OCI-M1 (cell line): Measurements from ENCODE around the gene CST7.
"Not testable (repeated sequence)": the region's sequence is repeated elsewhere in the genome, so short reads cannot be mapped to it uniquely, and the experiment has no call there.

Experiments used
- DNase-seq: peaks from one replicate; lab custom pipeline; 2025; lab: John Stamatoyannopoulos, UW

CST7 gene

GRCh38 chr20:24929867-24930723, 19.0 kb upstream of the CST7 start:
- DNase-seq, result not testable (repeated sequence)

GRCh38 chr20:24930724-24931688, 18.1 kb upstream of the CST7 start:
- DNase-seq, result not testable (repeated sequence)

- not testable (repeated sequence) for DNase-seq
Observed at GRCh38 chr20:24931893-24932292, 17.2 kb upstream of the CST7 start.

- DNase-seq, result no peak
Observed at GRCh38 chr20:24933266-24933908, 15.7 kb upstream of the CST7 start.

GRCh38 chr20:24934101-24934661, 14.9 kb upstream of the CST7 start:
- DNase-seq, result no peak

DNA sequence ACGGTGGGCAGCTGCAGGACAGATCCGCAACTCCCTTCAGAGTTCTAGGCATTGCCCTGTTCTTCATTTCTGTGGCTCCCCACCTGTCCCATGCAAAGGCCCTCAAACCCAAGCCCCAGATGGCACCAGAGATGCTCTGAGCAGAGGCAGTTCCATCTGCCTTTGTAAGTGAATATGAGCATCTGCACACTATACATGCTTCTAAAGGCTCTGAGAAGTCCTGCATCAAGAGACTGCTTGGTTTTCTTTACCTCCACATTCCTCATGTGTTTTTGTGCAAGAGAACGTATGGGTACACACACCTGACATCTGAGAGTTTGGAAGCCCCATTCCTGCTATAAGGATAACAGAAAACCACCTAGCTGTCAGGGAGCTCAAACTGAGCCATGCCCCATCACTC, 14.4 kb upstream of the CST7 start:
- no peak for DNase-seq

DNA sequence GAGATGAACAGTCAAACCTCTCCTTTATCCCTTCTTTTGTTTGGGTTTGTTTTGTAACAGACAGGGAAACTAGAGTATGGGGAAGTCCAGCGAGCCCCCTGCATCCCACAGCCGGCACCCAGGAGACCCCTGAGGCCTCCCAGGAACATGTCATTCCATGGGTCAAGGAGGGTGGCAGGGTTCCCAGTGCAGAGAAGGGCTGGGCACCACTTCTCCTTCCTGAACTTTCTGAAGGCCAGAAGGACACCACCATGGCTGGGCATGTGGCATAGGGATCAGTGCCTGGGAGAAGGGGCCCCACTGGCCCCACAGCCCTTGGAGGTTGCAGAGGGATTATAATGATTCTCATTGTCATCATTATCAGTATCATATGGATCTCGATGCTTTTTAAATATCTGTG, 13.9 kb upstream of the CST7 start:
- DNase-seq, result no peak

DNA sequence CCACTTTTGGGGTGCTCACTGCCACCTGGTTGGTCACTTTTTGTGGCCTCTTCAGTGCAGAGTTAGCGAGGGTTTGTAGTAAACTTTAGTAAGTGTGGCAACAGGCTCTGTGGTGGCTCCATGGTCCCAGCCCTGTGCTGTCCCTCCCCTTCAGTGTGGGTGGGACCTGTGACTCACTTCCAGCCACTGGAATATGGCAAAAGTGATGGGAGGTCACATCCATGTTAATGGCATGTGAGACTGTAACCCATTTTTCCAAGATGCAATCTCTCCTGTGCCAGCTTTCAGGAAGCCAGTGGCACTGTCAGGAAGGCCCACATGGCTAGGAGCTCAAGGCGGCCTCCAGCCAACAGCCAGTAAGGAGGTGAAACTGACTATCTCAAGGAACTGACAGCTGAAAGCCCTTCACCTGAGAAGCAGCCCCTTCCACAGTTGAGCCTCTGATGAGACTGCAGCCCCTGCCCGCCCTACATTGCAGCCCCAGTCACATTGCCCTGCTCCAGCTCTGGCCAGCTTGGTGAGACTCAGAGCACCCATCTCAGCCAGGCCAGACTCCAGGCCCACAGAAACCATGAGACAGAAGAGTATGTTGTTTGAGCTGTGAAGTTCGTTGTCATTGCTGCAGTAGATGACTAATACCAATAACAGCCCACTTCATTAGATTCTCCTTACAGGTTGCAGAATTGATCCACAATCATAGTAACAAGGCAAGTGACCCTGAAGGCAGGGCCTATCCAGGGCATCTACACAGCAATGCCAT, 13.1 kb upstream of the CST7 start:
- no peak for DNase-seq

DNA sequence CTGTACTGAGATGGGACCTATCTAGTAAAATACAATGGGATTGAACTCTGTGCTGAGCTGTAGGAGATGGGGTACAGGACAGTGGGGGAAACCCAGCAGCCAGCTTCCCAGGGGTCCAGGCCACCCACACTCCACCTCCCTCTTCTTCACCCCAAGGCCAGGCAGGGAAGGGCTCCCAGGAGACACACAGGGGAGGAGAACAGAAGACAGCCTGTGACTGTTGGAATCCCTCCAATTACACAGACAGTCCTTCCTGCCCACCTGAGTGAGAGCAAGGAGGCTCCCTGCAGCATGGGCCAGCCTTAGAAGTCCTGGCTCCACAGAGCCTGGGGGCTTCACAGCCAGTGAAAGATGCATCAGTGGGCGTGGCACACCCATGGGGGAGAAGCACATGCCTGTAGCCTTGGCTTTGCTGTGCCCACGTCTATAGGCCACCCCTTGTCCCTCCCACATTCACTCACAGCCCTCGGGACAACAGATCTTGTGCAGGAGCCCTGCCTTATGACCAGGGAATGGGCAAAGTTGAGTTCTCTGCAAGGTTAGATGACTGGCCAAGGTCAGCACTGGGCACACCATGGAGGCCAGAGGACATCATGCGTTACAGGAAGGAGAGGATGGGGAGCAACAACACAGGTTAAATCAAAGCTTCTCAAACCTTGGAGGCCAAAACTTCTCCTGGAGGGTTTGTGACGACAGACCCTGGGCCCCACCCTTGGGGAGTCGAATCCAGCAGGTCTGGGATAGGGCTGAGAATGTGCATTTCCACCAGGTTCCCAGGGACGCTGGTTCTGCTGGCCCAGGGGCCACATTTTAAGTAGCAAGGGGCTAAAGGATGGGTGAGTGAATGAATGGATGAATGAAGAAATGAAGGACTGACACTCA, 12.3 kb upstream of the CST7 start:
- no peak for DNase-seq

DNA sequence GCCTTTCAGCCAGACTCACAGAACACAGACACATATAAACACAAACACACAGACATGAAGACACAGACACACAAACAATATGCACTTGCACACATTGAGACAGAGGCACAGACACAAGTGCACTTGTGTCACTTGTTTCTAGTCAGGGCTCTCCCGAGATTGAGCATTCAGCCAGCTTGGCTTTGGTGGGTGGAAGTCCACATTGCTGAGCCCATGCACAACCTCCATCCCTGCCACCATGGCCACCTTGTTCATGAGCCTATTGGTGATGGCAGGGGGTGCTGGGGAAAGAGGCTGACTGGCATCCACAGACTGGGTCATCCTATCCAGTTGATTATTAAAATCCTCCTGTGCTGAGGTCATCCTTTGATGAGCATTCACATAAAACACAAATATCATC, 11.5 kb upstream of the CST7 start:
- no peak for DNase-seq

GRCh38 chr20:24938498-24938897, 10.6 kb upstream of the CST7 start:
- DNase-seq, result no peak

- no peak for DNase-seq
Observed at GRCh38 chr20:24939036-24939435, 10.0 kb upstream of the CST7 start.

DNA sequence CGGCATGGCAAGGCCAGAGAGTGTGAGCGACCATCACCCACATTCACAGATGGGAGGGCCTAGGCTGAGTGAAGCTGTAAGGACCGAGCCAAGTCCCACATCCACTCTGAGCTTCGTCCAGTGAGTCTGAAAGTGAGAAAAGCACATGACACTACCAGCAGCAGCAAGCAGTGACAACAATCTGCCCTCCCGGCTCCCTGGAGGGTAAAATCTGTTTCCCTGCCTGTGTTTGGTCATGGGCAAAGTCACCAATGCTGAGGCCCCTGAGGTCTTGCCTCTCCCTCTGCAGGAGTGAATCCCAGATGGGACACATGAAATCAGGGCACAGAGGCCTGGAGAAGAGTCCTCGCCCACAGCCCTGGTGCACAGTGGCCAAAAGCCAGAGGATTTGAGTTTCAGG, 6.4 kb upstream of the CST7 start:
- DNase-seq, result no peak

DNA sequence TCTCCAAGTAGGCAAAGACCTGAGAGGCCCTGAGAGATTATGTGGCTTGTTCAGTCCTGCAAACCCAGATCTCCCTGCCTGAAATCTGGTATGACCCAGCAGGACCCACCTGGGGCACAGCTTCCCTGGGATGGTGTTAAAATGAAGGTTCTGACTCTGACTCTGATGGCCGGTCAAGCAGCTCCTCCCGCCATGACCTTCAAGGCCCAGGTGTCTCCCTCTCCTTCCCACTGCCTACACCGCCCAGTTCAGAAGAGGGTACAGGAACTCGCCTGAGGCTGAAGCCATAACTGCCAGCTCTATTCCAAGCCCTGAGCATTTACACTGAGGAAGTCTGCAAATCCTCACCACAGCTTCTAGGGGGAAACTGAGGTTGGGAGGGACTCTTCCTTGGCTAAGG, 5.9 kb upstream of the CST7 start:
- DNase-seq, result no peak

GRCh38 chr20:24943731-24944130, 5.3 kb upstream of the CST7 start:
- DNase-seq, result no peak

GRCh38 chr20:24946376-24946775, 2.7 kb upstream of the CST7 start:
- not testable (repeated sequence) for DNase-seq

- not testable (repeated sequence) for DNase-seq
Observed at GRCh38 chr20:24948396-24948938, 602 bp upstream of the CST7 start.

- DNase-seq, result peak; percentile 80
Observed at GRCh38 chr20:24949756-24950127, 673 bp downstream of the CST7 start.

- peak; percentile 37 for DNase-seq
Observed at GRCh38 chr20:24950128-24950835, 1.2 kb downstream of the CST7 start.
